Uterus (tissue), 2 donors: Measurements from ENCODE around the gene PAQR5.

Source experiments
- CTCF ChIP-seq, 4 experiments: fragments of 200-600 bp in 2 of 4; fragments of 450-650 bp in 2 of 4; sonication (generic) in 2 of 4; IDR thresholded peaks; one replicate each; pipeline ENCODE4 v1.5.1; 2016 to 2019; ENCODE audit warnings: antibody characterized with exemption in 4 of 4, mild to moderate bottlenecking in 2 of 4, moderate library complexity in 1 of 4
- POLR2A ChIP-seq, 2 donors: fragments of 450-650 bp; IDR thresholded peaks; one replicate each; pipeline ENCODE4 v1.6.1; 2016; ENCODE audit warnings: antibody characterized with exemption in 2 of 2, mild to moderate bottlenecking in 1 of 2, moderate library complexity in 1 of 2

- TF ChIP-seq CTCF (IDR thresholded peaks at IDR 0.05) (no peak), POLR2A (IDR thresholded peaks at IDR 0.05) (no peak)
These were observed 68.5 kb downstream of the PAQR5 start for GRCh38 chr15:69367236-69367635.
